ENCODE data around the gene RIMS4.

The RIMS4 gene

GRCh38 chr20:44723798-44724362 lies 86.5 kb downstream of the RIMS4 start:
- no peak overlapping the region for H3K4me3 ChIP-seq (ENCODE audit: low read length)
- TF ChIP-seq CTCF (IDR thresholded peaks at IDR 0.05; ENCODE audit: insufficient read depth, low read depth, low read length, missing control alignments), result no peak
- no peak for DNase-seq (ENCODE audit: low read depth)

- no peak overlapping the region for H3K4me3 ChIP-seq (ENCODE audit: low read length)
- no peak for TF ChIP-seq CTCF (IDR thresholded peaks at IDR 0.05; ENCODE audit: insufficient read depth, low read depth, low read length, missing control alignments)
- no peak for DNase-seq (ENCODE audit: low read depth)
These were observed 87.0 kb downstream of the RIMS4 start for GRCh38 chr20:44723391-44723790.

- TF ChIP-seq CTCF (IDR thresholded peaks at IDR 0.05; ENCODE audit: insufficient read depth, low read depth, low read length, missing control alignments), result no peak
- no peak for DNase-seq (ENCODE audit: low read depth)
- H3K4me3 ChIP-seq (ENCODE audit: low read length), result no peak overlapping the region
These were observed 87.4 kb downstream of the RIMS4 start for GRCh38 chr20:44722990-44723389.

- DNase-seq (ENCODE audit: low read depth), result no peak
- no peak for TF ChIP-seq CTCF (IDR thresholded peaks at IDR 0.05; ENCODE audit: insufficient read depth, low read depth, low read length, missing control alignments)
- no peak overlapping the region for H3K4me3 ChIP-seq (ENCODE audit: low read length)
These were observed 88.6 kb downstream of the RIMS4 start for GRCh38 chr20:44721785-44722054.

- no peak overlapping the region for H3K4me3 ChIP-seq (ENCODE audit: low read length)
- peak; percentile 79 for DNase-seq (ENCODE audit: low read depth)
- no peak for TF ChIP-seq CTCF (IDR thresholded peaks at IDR 0.05; ENCODE audit: insufficient read depth, low read depth, low read length, missing control alignments)
These were observed 89.2 kb downstream of the RIMS4 start for GRCh38 chr20:44720997-44721784.

GRCh38 chr20:44720621-44720996 lies 89.7 kb downstream of the RIMS4 start:
- TF ChIP-seq CTCF (IDR thresholded peaks at IDR 0.05; ENCODE audit: insufficient read depth, low read depth, low read length, missing control alignments), result no peak
- peak; percentile 67 for DNase-seq (ENCODE audit: low read depth)
- H3K4me3 ChIP-seq (ENCODE audit: low read length), result no peak overlapping the region

GRCh38 chr20:44719841-44720240 lies 90.5 kb downstream of the RIMS4 start:
- H3K4me3 ChIP-seq (ENCODE audit: low read length), result no peak overlapping the region
- no peak for DNase-seq (ENCODE audit: low read depth)
- no peak for TF ChIP-seq CTCF (IDR thresholded peaks at IDR 0.05; ENCODE audit: insufficient read depth, low read depth, low read length, missing control alignments)
